Liver (tissue), 3 donors: Measurements from ENCODE around the gene CPLANE2.

ENCODE experiments used
- ATF3 ChIP-seq: IDR thresholded peaks from 2 replicates; pipeline ENCODE4 v1.6.1; 2016; ENCODE audit warnings: antibody characterized with exemption
- CTCF ChIP-seq: fragments of 150-350 bp; IDR thresholded peaks from 2 replicates; pipeline ENCODE4 v1.5.1; 2017; ENCODE audit warnings: improper control_type of control experiment, low read depth, low read length; ENCODE audit not compliant: missing input control
- EGR1 ChIP-seq, 2 donors: IDR thresholded peaks; 2 replicates each; pipeline ENCODE4 v1.6.1; 2016 to 2018; ENCODE audit warnings: antibody characterized with exemption in 2 of 2, low read depth in 2 of 2
- FOXA1 ChIP-seq: IDR thresholded peaks from 2 replicates; pipeline ENCODE4 v1.6.1; 2016; ENCODE audit warnings: antibody characterized with exemption
- GABPA ChIP-seq, 2 donors: IDR thresholded peaks in 1 of 2; conservative IDR thresholded peaks in 1 of 2; 2 replicates each; pipeline ENCODE4 v1.6.1; 2016; ENCODE audit warnings: antibody characterized with exemption in 2 of 2, mild to moderate bottlenecking in 1 of 2, moderate library complexity in 1 of 2
- HNF4G ChIP-seq: IDR thresholded peaks from 2 replicates; pipeline ENCODE4 v1.6.1; 2016; ENCODE audit warnings: antibody characterized with exemption
- JUND ChIP-seq, 2 donors: IDR thresholded peaks; 2 replicates each; pipeline ENCODE4 v1.6.1; 2016; ENCODE audit warnings: antibody characterized with exemption in 2 of 2
- MAX ChIP-seq: IDR thresholded peaks from 2 replicates; pipeline ENCODE4 v1.6.1; 2016; ENCODE audit warnings: antibody characterized with exemption
- RAD21 ChIP-seq, 2 donors: IDR thresholded peaks; 2 replicates each; pipeline ENCODE4 v1.6.1; 2016; ENCODE audit warnings: antibody characterized with exemption in 2 of 2, mild to moderate bottlenecking in 2 of 2
- REST ChIP-seq: IDR thresholded peaks from 2 replicates; pipeline ENCODE4 v1.6.1; 2016; ENCODE audit warnings: antibody characterized with exemption, mild to moderate bottlenecking
- SP1 ChIP-seq: IDR thresholded peaks from 2 replicates; pipeline ENCODE4 v1.6.1; 2018; ENCODE audit warnings: antibody characterized with exemption, mild to moderate bottlenecking
- TAF1 ChIP-seq: conservative IDR thresholded peaks from 2 replicates; pipeline ENCODE4 v1.6.1; 2016; ENCODE audit warnings: antibody characterized with exemption, mild to moderate bottlenecking
- YY1 ChIP-seq: IDR thresholded peaks from 2 replicates; pipeline ENCODE4 v1.6.1; 2016; ENCODE audit warnings: antibody characterized with exemption, mild to moderate bottlenecking
- donor health status: healthy.
- donor health status: healthy.

GRCh38 chr1:16191309-16191708 is 45.7 kb downstream of the CPLANE2 start:
- TF ChIP-seq CTCF (no peak), RAD21 (IDR thresholded peaks at IDR 0.05) (no peak), TAF1 (no peak), GABPA (IDR thresholded peaks at IDR 0.05 in 1 of 2, conservative IDR thresholded peaks at IDR 0.05 in 1 of 2) (no peak), JUND (IDR thresholded peaks at IDR 0.05) (no peak), FOXA1 (no peak), EGR1 (IDR thresholded peaks at IDR 0.05; ENCODE audit: low read depth in 2 of 2) (no peak), MAX (no peak), REST (no peak), HNF4G (no peak), ATF3 (no peak), SP1 (no peak), YY1 (no peak)
